Right ventricle myocardium superior (tissue), 1 donor: ENCODE measurements around the gene ECEL1. TPM values are rescaled to one million over a fixed set of nuclear protein-coding genes. Genes with fewer than 3 reads are reported as not detected.
A peak's percentile ranks its signal among the peaks of the same experiment; 100 is the strongest.

Source experiments
- ATAC-seq: fragments of 200-7000 bp; cut with Tn5 transposase; one replicate; pipeline ENCODE4 v1.9.1; 2020; ENCODE audit warnings: mild to moderate bottlenecking; ENCODE audit not compliant: poor library complexity
- DNase-seq: peaks from one replicate; pipeline ENCODE4 v3.0.0-alpha.2; 2020
- intact Hi-C: fragments of 100-400 bp; cut with DNase I; formaldehyde crosslinking; loops from one replicate; pipeline ENCODE4 v1.11.2; 2022
- total RNA-seq: library from RNA; stranded (reverse); fragmentation: NEBNext Ultra II Directional; extraction: Animal tissue kit (Norgen Biotek cat#: 25700); gene quantifications from one replicate; pipeline ENCODE4 v1.2.1, GENCODE V29; 2021
- donor health status: DM: no; HTN: yes; CAD: no; lungs with severe emphysema.

Gene ECEL1
- total RNA-seq, 1 donor from 2014 or later: not detected

DNA sequence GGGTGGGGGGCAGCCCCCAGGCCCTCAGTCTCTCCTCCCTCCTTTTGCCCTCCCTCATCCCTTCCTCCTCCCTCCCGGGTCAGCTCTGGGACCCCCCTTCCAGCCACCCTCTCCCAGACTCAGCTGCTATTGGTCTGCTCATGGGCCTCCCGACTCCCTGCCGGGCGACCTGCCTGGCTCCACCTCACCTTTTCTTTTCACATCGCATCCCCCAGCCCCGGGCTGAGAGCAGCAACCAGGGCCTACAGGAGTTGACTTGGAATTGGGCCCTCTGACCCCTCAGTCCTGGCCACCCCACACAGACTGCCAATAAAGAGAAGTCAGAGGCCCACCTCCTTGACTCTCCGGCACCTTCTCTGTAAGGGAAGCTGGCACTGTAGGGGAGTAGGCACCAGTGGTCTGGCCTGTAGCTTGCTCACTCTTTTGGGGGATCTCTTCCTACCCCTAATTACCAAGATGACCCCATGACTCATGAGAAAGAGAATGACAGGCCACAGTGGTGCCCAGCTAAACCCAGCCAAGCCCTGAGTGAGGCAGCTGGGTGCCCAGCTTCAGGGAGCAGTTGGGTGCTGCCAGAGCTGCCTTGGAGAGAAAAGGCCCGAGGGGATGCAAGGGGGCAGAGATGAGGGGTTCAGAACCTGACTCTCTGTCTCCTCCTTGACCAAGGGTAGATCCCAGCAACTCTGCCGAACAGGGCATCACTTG, 2.0 kb upstream of the ECEL1 start:
- intact Hi-C loops: no loop called here
- DNase-seq (peak; percentile 33), ATAC-seq (no peak)

- intact Hi-C loops: no loop called here
- ATAC-seq (no peak), DNase-seq (peak; percentile 10)
These were observed 1.2 kb upstream of the ECEL1 start for GRCh38 chr2:232488721-232489300.

GRCh38 chr2:232488097-232488711, 570 bp upstream of the ECEL1 start:
- no peak for ATAC-seq
- intact Hi-C loops: no loop called here
- DNase-seq: peak; percentile 36

DNA sequence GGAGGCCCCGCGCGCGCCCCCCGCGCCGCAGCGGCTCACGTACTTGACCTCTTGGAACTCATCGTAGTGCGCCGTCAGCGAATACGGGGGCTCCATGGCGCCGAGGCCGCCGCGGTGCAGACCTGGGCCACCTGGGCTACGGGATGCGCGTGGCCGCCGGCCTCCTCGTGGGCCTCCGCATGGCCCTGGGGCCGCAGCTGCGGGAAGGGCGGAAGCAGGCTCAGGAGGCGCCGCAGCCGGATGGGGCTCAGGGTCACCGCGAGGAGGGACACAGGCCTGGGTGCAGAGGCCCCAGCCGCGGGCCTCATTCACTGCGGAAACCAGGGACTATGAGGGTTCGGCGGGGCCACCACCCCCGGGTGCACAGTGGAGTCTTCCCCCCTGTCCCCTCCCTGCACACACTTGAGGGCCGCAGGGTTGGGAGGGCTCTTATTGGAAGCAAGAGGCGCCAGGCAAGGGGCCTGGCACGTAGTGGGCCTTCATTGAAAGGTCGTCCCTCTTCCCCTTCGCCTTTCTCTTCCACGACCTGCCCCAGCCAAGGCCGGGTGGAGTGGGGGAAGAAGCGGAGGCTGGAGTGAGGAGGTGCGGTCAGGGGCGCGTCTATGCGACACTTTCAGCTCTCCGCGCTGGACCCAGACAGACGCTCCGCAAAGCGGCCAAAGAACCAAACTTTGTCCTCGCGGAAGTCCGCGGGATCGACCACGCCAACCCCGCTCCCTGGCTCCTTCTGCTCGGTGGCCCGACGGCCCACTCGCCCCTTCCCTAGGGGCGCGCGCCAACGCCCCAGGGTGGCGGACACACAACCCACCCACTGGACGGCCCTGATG, 863 bp downstream of the ECEL1 start:
- intact Hi-C loops: no loop called here
- ATAC-seq (no peak), DNase-seq (peak; percentile 20)

GRCh38 chr2:232485757-232486557, 1.7 kb downstream of the ECEL1 start:
- intact Hi-C loops: no loop called here
- DNase-seq (peak; percentile 24), ATAC-seq (no peak)

DNA sequence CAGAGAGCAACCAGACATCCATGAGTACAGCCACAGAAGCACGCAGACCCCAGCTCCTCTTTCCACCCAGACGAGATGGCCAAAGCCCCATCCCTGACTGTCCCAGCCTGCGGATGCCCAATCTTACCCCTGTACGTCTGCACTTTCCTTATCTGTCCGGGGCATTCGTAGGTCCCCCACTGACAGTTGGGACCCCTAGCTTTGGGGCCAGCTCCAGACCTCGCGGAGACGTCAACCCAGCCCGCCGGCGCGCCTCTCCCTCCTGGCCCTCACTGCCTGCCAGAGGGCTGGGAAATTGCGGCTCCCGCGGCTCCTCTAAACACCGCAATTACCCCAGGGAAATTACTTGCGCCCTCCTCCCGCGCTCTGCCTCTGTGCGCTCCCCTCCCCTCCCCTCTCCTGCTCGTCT, 2.3 kb downstream of the ECEL1 start:
- ATAC-seq: no peak
- no peak for DNase-seq
- intact Hi-C loops: no loop called here

- intact Hi-C loops: no loop called here
- DNase-seq: peak; percentile 20
- ATAC-seq: no peak
These were observed 2.8 kb downstream of the ECEL1 start for GRCh38 chr2:232484628-232485347.

- peak; percentile 30 for DNase-seq
These were observed 3.6 kb downstream of the ECEL1 start for GRCh38 chr2:232483923-232484627.

DNA sequence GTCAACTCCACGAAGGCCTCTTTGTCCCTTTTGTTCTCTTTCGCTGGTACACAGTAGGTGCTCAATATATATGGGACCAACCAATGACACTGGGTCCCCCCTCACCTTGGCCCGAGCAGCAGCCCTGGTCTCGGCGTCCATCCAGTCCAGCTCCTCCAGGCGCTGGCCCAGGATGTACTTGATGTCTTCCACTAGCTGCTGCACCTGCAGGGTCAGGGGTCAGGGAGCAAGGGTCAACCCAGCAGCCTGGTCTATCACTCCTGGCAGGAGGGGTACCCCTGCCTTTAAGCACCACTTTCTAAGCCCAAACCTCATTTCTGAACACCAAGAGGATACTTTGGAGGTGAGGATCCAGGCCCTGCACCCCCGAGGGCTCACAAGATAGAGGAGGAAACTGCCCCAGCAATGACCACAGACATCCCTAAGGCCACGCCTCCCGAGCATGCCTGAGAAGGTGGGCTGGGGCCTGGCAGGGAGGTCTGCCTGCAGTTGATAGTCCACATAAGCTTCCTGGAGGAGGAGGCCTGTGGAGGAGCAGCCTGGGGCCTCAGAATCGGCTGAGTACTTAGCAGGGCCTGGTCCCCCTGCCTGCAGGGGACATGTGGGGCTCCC, 4.2 kb downstream of the ECEL1 start:
- DNase-seq (peak; percentile 18), ATAC-seq (no peak)
- intact Hi-C loops: no loop called here

More at GRCh38 chr2:232483923-232484627, 3.6 kb downstream of the ECEL1 start:
- intact Hi-C loops: no loop called here
- no peak for ATAC-seq

- intact Hi-C loops: no loop called here
- ATAC-seq (no peak), DNase-seq (peak; percentile 28)
These were observed 5.1 kb downstream of the ECEL1 start for GRCh38 chr2:232482301-232483238.

GRCh38 chr2:232481322-232482140, 6.1 kb downstream of the ECEL1 start:
- no peak for ATAC-seq
- intact Hi-C loops: no loop called here
- peak; percentile 17 for DNase-seq

- DNase-seq (peak; percentile 27), ATAC-seq (no peak)
These were observed 7.1 kb downstream of the ECEL1 start for GRCh38 chr2:232480201-232481190.

DNA sequence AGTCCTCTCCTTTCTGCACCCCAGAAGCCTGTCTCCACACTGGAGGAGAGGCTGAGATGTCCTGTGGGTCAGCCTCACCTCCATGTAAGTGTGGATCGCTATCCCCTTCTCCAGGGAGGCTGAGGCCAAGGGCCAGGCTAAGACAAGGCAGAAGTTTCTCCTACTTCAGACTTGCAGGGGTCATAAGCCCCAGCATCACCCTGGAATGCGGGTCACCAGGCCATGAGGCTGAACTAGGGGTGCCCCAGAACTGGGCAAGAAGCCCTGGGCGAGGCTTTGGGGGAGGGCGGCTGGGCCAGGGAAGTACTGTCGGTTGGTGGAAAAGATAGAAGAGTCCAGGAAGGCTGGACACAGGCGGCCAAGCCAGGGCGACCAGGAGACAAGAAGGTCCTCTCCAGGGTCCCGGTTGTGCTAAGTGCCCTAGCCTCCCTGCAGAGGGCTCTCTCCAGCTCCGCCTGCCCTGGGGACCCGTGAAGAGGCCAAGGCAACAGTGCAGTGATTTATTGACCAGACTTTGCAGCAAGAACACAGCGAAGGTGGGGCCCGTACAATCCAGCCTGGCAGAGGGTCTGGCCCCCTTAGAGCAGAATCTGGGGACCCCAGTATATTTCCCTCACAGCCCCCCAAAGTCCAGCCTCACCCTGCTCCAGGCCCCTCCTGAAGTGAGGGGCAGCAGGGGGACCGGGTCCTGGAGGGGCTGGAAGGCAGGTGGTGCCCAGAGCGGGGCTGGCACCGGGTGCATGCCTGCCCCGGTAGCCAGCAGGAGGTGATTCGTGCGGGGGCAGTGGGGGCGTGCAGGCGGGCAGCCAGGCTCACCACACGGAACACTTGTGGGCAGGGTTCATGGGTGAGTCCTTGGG, 8.1 kb downstream of the ECEL1 start:
- no peak for ATAC-seq
- intact Hi-C loops: no loop called here
- DNase-seq: peak; percentile 26

More at GRCh38 chr2:232480201-232481190, 7.1 kb downstream of the ECEL1 start:
- intact Hi-C loops: no loop called here
